K562 (cell line): Measurements from ENCODE around the gene EXT2. TPM values are rescaled to one million over a fixed set of nuclear protein-coding genes. Genes with fewer than 3 reads are reported as not detected.

ENCODE experiments used
- ARID1B ChIP-seq: fragments of 450-650 bp; IDR thresholded peaks from 2 replicates; pipeline ENCODE4 v1.6.1; 2016; ENCODE audit warnings: antibody characterized with exemption, mild to moderate bottlenecking, inconsistent platforms
- CBFA2T3 ChIP-seq: fragments of 450-650 bp; IDR thresholded peaks from 2 replicates; pipeline ENCODE4 v1.6.1; 2017
- CTBP1 ChIP-seq: fragments of 450-650 bp; IDR thresholded peaks from 2 replicates; pipeline ENCODE4 v1.6.1; 2016; ENCODE audit warnings: borderline replicate concordance
- EHMT2 ChIP-seq: fragments of 450-650 bp; IDR thresholded peaks from 2 replicates; pipeline ENCODE4 v1.6.1; 2018; ENCODE audit warnings: antibody characterized with exemption
- GTF2A2 ChIP-seq: IDR thresholded peaks from 2 replicates; pipeline ENCODE4 v1.6.1; 2016; ENCODE audit warnings: mild to moderate bottlenecking, missing genetic modification characterization, missing compliant biosample characterization
- NCOR1 ChIP-seq: fragments of 450-650 bp; IDR thresholded peaks from 2 replicates; pipeline ENCODE4 v1.6.1; 2016; ENCODE audit warnings: mild to moderate bottlenecking, moderate library complexity
- NFIC ChIP-seq: fragments of 450-650 bp; IDR thresholded peaks from 2 replicates; pipeline ENCODE4 v1.6.1; 2017; ENCODE audit warnings: mild to moderate bottlenecking, inconsistent platforms
- RBM34 ChIP-seq: fragments of 200-400 bp; formaldehyde crosslinking; IDR thresholded peaks from 2 replicates; pipeline ENCODE4 v1.6.1; 2018; ENCODE audit warnings: low read length, borderline replicate concordance; ENCODE audit not compliant: insufficient read depth
- TCF3 ChIP-seq: sonication (generic); formaldehyde crosslinking; IDR thresholded peaks from 2 replicates; pipeline ENCODE4 v1.4.0; 2020; ENCODE audit warnings: mild to moderate bottlenecking, missing genetic modification reagents
- ZFP36 ChIP-seq: fragments of 150-350 bp; IDR thresholded peaks from 2 replicates; pipeline ENCODE4 v1.6.1; 2018; ENCODE audit warnings: low read length, low read depth; ENCODE audit not compliant: partially characterized antibody
- polyA plus RNA-seq, 8 experiments: library from polyadenylated mRNA; depleted of rRNA in 4 of 8; stranded (reverse) in 5 of 8; unstranded in 3 of 8; fragments of >200 nt; fragmentation: Nextera tagmentation in 2 of 8; fragmentation: Illumina TruSeq in 1 of 8; extraction: Ambion mirVana in 2 of 8; extraction: Trizol in 1 of 8; gene quantifications; 2 replicates each; pipeline versions ENCODE4 v1.2.1 to v1.2.3, GENCODE V29; 2011 to 2014; ENCODE audit warnings: inconsistent platforms in 1 of 8, missing spikeins in 1 of 8
- total RNA-seq, 7 experiments: library from RNA; depleted of rRNA in 6 of 7; stranded (reverse); fragments of >200 nt in 6 of 7; fragmentation: Illumina TruSeq in 2 of 7; extraction: Trizol in 2 of 7; gene quantifications; 2 replicates each; pipeline versions ENCODE4 v1.2.1 to v1.2.3, GENCODE V29; 2011 to 2021; ENCODE audit warnings: low replicate concordance in 1 of 7
- TF ChIP-seq, protein P1 (sequence below): fragments of 450-650 bp; IDR thresholded peaks from 2 replicates; pipeline ENCODE4 v1.6.1; 2017; ENCODE audit warnings: antibody characterized with exemption, mild to moderate bottlenecking

Gene EXT2
- total and polyA plus RNA-seq, 9 of the 15 experiments (the other 6 are each of a cell fraction or from before 2014, with no cell fraction given), result 7.5 to 52.1 (median 38.1) TPM

DNA sequence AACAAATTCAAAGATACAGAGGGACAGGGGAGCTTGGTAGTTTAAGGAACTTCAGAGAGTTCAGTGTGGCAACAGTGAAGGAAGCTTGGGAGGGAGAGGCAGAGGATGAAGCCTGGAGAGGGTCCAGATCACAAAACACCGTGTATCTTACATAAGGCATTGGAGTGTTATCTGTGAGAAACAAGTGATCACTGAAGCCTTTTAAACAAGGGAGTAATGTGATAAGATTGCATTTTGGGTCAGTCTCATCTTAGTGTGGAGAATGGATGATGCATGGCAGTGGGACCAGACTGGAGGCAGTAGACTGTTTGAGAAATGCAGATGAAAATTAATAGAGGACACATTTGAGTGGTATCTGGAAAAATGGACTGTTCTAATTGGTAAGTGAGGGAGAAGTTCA, 79.4 kb downstream of the EXT2 start (continued):
- TF ChIP-seq, protein P1, sequence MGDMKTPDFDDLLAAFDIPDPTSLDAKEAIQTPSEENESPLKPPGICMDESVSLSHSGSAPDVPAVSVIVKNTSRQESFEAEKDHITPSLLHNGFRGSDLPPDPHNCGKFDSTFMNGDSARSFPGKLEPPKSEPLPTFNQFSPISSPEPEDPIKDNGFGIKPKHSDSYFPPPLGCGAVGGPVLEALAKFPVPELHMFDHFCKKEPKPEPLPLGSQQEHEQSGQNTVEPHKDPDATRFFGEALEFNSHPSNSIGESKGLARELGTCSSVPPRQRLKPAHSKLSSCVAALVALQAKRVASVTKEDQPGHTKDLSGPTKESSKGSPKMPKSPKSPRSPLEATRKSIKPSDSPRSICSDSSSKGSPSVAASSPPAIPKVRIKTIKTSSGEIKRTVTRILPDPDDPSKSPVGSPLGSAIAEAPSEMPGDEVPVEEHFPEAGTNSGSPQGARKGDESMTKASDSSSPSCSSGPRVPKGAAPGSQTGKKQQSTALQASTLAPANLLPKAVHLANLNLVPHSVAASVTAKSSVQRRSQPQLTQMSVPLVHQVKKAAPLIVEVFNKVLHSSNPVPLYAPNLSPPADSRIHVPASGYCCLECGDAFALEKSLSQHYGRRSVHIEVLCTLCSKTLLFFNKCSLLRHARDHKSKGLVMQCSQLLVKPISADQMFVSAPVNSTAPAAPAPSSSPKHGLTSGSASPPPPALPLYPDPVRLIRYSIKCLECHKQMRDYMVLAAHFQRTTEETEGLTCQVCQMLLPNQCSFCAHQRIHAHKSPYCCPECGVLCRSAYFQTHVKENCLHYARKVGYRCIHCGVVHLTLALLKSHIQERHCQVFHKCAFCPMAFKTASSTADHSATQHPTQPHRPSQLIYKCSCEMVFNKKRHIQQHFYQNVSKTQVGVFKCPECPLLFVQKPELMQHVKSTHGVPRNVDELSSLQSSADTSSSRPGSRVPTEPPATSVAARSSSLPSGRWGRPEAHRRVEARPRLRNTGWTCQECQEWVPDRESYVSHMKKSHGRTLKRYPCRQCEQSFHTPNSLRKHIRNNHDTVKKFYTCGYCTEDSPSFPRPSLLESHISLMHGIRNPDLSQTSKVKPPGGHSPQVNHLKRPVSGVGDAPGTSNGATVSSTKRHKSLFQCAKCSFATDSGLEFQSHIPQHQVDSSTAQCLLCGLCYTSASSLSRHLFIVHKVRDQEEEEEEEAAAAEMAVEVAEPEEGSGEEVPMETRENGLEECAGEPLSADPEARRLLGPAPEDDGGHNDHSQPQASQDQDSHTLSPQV, result no peak
- TF ChIP-seq NCOR1 (peak; percentile 21; the same call in 1 of the 2 replicates), CTBP1 (peak; percentile 52; the same call in 1 of the 2 replicates), RBM34 (no peak), GTF2A2 (tag) (no peak), ZFP36 (no peak), EHMT2 (0 out of 2 replicates have a peak, but pooled peaks have one; percentile 14), CBFA2T3 (peak; percentile 68), ARID1B (peak; percentile 66), TCF3 (CRISPR knock-in tag) (0 out of 2 replicates have a peak, but pooled peaks have one; percentile 34), NFIC (peak; percentile 47)
